Measurements from ENCODE around the gene TREM2. TPM values are rescaled to one million over a fixed set of nuclear protein-coding genes. Genes with fewer than 3 reads are reported as not detected.
"Not testable (repeated sequence)": the region's sequence is repeated elsewhere in the genome, so short reads cannot be mapped to it uniquely, and the experiment has no call there.

TREM2 gene
- total RNA-seq, 1 donor from 2014 or later = 5.2 TPM

- TF ChIP-seq POLR2A (IDR thresholded peaks at IDR 0.05) = no peak
- TF ChIP-seq CTCF (IDR thresholded peaks at IDR 0.05) = no peak
- TF ChIP-seq POLR2AphosphoS5 (IDR thresholded peaks at IDR 0.05; ENCODE audit: insufficient read depth in 1 of 2, low read depth in 1 of 2) = no peak
- Histone ChIP-seq H3K9me3 (no peaks in the 10 kb centered on the region), H3K27me3 (no peaks in the 10 kb centered on the region), H3K27ac (no peak overlapping the region), H3K4me1 (no peaks in the 10 kb centered on the region), H3K36me3 (no peaks in the 10 kb centered on the region), H3K4me3 (no peak overlapping the region)
- DNase-seq (ENCODE audit: extremely low spot score in 2 of 2) = no peak
- intact Hi-C loops (cut with DNase I) = no loop called here
Measured at GRCh38 chr6:41190791-41191190, 27.9 kb upstream of the TREM2 start.

GRCh38 chr6:41189967-41190366, 27.1 kb upstream of the TREM2 start:
- Histone ChIP-seq H3K27ac (no peak overlapping the region), H3K4me3 (no peak overlapping the region), H3K9me3 (no peaks in the 10 kb centered on the region), H3K4me1 (no peaks in the 10 kb centered on the region), H3K36me3 (no peaks in the 10 kb centered on the region), H3K27me3 (no peaks in the 10 kb centered on the region)
- intact Hi-C loops (cut with DNase I) = no loop called here
- TF ChIP-seq CTCF (IDR thresholded peaks at IDR 0.05) = no peak
- TF ChIP-seq POLR2AphosphoS5 (IDR thresholded peaks at IDR 0.05; ENCODE audit: insufficient read depth in 1 of 2, low read depth in 1 of 2) = no peak
- TF ChIP-seq POLR2A (IDR thresholded peaks at IDR 0.05) = no peak
- no peak for DNase-seq (ENCODE audit: extremely low spot score in 2 of 2)

- H3K27me3 ChIP-seq; H3K4me3 ChIP-seq; H3K27ac ChIP-seq; H3K4me1 ChIP-seq; DNase-seq (ENCODE audit: extremely low spot score in 2 of 2); intact Hi-C loops (cut with DNase I); H3K36me3 ChIP-seq; H3K9me3 ChIP-seq: not testable (repeated sequence)
Measured at GRCh38 chr6:41189046-41189445, 26.1 kb upstream of the TREM2 start.

- no peaks in the 10 kb centered on the region for H3K36me3 ChIP-seq
- DNase-seq (ENCODE audit: extremely low spot score in 2 of 2) = no peak
- no peak overlapping the region for H3K27ac ChIP-seq
- no peaks in the 10 kb centered on the region for H3K27me3 ChIP-seq
- no peaks in the 10 kb centered on the region for H3K9me3 ChIP-seq
- no peaks in the 10 kb centered on the region for H3K4me1 ChIP-seq
- H3K4me3 ChIP-seq = no peak overlapping the region
- TF ChIP-seq CTCF (IDR thresholded peaks at IDR 0.05) (no peak), POLR2A (IDR thresholded peaks at IDR 0.05) (no peak), POLR2AphosphoS5 (IDR thresholded peaks at IDR 0.05; ENCODE audit: insufficient read depth in 1 of 2, low read depth in 1 of 2) (no peak)
- intact Hi-C loops (cut with DNase I) = no loop called here
Measured at GRCh38 chr6:41187924-41188886, 25.3 kb upstream of the TREM2 start.

- H3K27ac ChIP-seq = no peak overlapping the region
- H3K4me3 ChIP-seq = no peak overlapping the region
- DNase-seq (ENCODE audit: extremely low spot score in 2 of 2) = no peak
- H3K36me3 ChIP-seq = no peaks in the 10 kb centered on the region
- no peaks in the 10 kb centered on the region for H3K4me1 ChIP-seq
- TF ChIP-seq CTCF (IDR thresholded peaks at IDR 0.05) (no peak), POLR2AphosphoS5 (IDR thresholded peaks at IDR 0.05; ENCODE audit: insufficient read depth in 1 of 2, low read depth in 1 of 2) (no peak), POLR2A (IDR thresholded peaks at IDR 0.05) (no peak)
- H3K27me3 ChIP-seq = no peaks in the 10 kb centered on the region
- H3K9me3 ChIP-seq = no peaks in the 10 kb centered on the region
- intact Hi-C loops (cut with DNase I) = no loop called here
Measured at GRCh38 chr6:41186031-41186562, 23.2 kb upstream of the TREM2 start.
